HCT116 (cell line): ENCODE data around the gene YIF1B.

Source experiments
- CTCF ChIP-seq, 3 experiments: fragments of 200-600 bp in 1 of 3; sonication (generic) in 1 of 3; IDR thresholded peaks in 2 of 3; conservative IDR thresholded peaks in 1 of 3; 2 replicates each; pipeline ENCODE4 v1.5.1; 2012 to 2017; ENCODE audit warnings: low read depth in 2 of 3, low read length in 2 of 3, antibody characterized with exemption in 1 of 3, borderline replicate concordance in 1 of 3, control low read depth in 1 of 3, mild to moderate bottlenecking in 1 of 3, mixed read lengths in 1 of 3, mixed run types in 1 of 3, moderate library complexity in 1 of 3; ENCODE audit not compliant: insufficient read depth in 1 of 3
- EGR1 ChIP-seq: IDR thresholded peaks from 2 replicates; pipeline ENCODE4 v1.6.1; 2012; ENCODE audit warnings: low read depth
- EZH2 ChIP-seq: fragments of 200-600 bp; sonication (generic); IDR thresholded peaks from 2 replicates; pipeline ENCODE4 v1.6.1; 2017; ENCODE audit warnings: antibody characterized with exemption, mixed run types
- EZH2phosphoT487 ChIP-seq: fragments of 200-600 bp; IDR thresholded peaks from 2 replicates; pipeline ENCODE4 v1.6.1; 2018; ENCODE audit warnings: antibody characterized with exemption, borderline replicate concordance
- FOSL1 ChIP-seq: IDR thresholded peaks from 2 replicates; pipeline ENCODE4 v1.6.1; 2012; ENCODE audit warnings: low read depth
- JUND ChIP-seq: IDR thresholded peaks from 2 replicates; pipeline ENCODE4 v1.6.1; 2012
- POLR2A ChIP-seq: IDR thresholded peaks from 2 replicates; pipeline ENCODE4 v1.7.0; 2011; ENCODE audit warnings: borderline replicate concordance; ENCODE audit not compliant: insufficient read depth, insufficient read length; ENCODE audit errors: extremely low read depth
- POLR2AphosphoS5 ChIP-seq: IDR thresholded peaks from 2 replicates; pipeline ENCODE4 v1.6.1; 2011; ENCODE audit warnings: mild to moderate bottlenecking, low read depth, low read length, moderate library complexity
- RAD21 ChIP-seq: IDR thresholded peaks from 2 replicates; pipeline ENCODE4 v1.6.1; 2012; ENCODE audit warnings: low read depth, mild to moderate bottlenecking
- ZBTB33 ChIP-seq: IDR thresholded peaks from 2 replicates; pipeline ENCODE4 v1.6.1; 2011; ENCODE audit warnings: mild to moderate bottlenecking, low read length, moderate library complexity; ENCODE audit not compliant: insufficient replicate concordance; ENCODE audit errors: extremely low read depth

- TF ChIP-seq EZH2phosphoT487, result no peak
- TF ChIP-seq CTCF (IDR thresholded peaks at IDR 0.05 in 2 of 3, conservative IDR thresholded peaks at IDR 0.05 in 1 of 3; ENCODE audit: borderline replicate concordance in 1 of 3, insufficient read depth in 1 of 3, low read depth in 2 of 3, low read length in 2 of 3), result no peak
- TF ChIP-seq EZH2, result no peak
- TF ChIP-seq EGR1, result no peak
- no peak for TF ChIP-seq RAD21
- TF ChIP-seq POLR2A, result no peak
- no peak for TF ChIP-seq POLR2AphosphoS5
- no peak for TF ChIP-seq ZBTB33
- TF ChIP-seq JUND, result no peak
- no peak for TF ChIP-seq FOSL1
These were observed 22.5 kb downstream of the YIF1B start for GRCh38 chr19:38293281-38293680.
